ENCODE results near the gene PTPRU. TPM values are rescaled to one million over a fixed set of nuclear protein-coding genes. Genes with fewer than 3 reads are reported as not detected.
A peak's percentile ranks its signal among the peaks of the same experiment; 100 is the strongest.

Gene PTPRU
- total RNA-seq, 1 donor from 2014 or later, result 19.0 TPM

GRCh38 chr1:29236712-29237128 lies 398 bp downstream of the PTPRU start:
- Mint-ChIP-seq H3K4me3 (ENCODE audit: unreplicated experiment) (peak overlapping the region; percentile 89), H3K9me3 (ENCODE audit: unreplicated experiment) (no peaks in the 10 kb centered on the region), H3K27ac (ENCODE audit: unreplicated experiment) (peak overlapping the region; percentile 12), H3K36me3 (ENCODE audit: low read depth, unreplicated experiment) (peaks cover 10% of the 10 kb centered on the region), H3K27me3 (ENCODE audit: unreplicated experiment) (peaks cover 35% of the 10 kb centered on the region), H3K4me1 (ENCODE audit: unreplicated experiment) (peaks cover 27% of the 10 kb centered on the region)
- DNase-seq (ENCODE audit: low spot score), result no peak
- TF ChIP-seq, protein P1, sequence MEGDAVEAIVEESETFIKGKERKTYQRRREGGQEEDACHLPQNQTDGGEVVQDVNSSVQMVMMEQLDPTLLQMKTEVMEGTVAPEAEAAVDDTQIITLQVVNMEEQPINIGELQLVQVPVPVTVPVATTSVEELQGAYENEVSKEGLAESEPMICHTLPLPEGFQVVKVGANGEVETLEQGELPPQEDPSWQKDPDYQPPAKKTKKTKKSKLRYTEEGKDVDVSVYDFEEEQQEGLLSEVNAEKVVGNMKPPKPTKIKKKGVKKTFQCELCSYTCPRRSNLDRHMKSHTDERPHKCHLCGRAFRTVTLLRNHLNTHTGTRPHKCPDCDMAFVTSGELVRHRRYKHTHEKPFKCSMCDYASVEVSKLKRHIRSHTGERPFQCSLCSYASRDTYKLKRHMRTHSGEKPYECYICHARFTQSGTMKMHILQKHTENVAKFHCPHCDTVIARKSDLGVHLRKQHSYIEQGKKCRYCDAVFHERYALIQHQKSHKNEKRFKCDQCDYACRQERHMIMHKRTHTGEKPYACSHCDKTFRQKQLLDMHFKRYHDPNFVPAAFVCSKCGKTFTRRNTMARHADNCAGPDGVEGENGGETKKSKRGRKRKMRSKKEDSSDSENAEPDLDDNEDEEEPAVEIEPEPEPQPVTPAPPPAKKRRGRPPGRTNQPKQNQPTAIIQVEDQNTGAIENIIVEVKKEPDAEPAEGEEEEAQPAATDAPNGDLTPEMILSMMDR (IDR thresholded peaks at IDR 0.05; ENCODE audit: unreplicated experiment), result no peak

DNA sequence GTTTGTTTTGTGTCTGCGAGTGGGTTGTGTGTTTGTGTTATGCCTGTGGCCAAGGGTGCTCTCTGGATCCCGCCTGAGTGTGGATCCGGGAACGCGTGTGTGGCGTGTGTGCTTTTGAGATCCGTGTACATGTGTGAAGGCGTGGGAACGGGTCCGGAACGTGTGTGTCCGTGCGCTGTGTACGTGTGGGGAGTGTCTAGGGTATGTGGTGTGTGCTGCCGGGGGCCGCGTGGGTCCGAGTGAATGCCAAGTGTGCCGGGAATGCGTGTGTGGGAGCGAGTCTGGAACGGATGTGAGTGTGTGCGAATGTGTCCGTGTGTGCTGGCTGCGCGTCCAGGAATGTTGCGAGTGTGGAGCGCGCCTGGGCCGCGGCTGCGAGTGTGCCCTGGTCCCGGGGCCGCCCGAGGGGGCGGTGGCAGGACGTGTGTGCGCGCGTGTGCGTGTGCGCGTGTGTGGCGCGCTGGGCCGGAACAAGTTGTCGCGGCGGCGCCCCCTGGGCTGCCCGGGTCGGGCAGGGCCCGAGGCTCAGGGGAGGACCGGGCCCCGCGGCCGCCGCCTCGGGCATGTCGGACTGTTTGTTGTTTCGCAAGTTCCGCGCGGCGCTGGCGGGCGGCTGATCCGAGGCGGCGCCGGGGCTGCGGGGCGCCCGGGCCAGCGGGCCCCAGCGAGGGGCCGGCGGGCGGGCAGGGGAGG lies 953 bp downstream of the PTPRU start:
- DNase-seq (ENCODE audit: low spot score), result peak; percentile 36
- TF ChIP-seq, protein P1 (IDR thresholded peaks at IDR 0.05; ENCODE audit: unreplicated experiment), result no peak
- Mint-ChIP-seq H3K36me3 (ENCODE audit: low read depth, unreplicated experiment) (peaks cover 10% of the 10 kb centered on the region), H3K27ac (ENCODE audit: unreplicated experiment) (peak overlapping the region; percentile 19), H3K4me3 (ENCODE audit: unreplicated experiment) (peak overlapping the region; percentile 89), H3K4me1 (ENCODE audit: unreplicated experiment) (peaks cover 23% of the 10 kb centered on the region), H3K9me3 (ENCODE audit: unreplicated experiment) (no peaks in the 10 kb centered on the region), H3K27me3 (ENCODE audit: unreplicated experiment) (peaks cover 31% of the 10 kb centered on the region)

GRCh38 chr1:29237852-29238619 lies 1.7 kb downstream of the PTPRU start:
- no peak overlapping the region for H3K27ac Mint-ChIP-seq (ENCODE audit: unreplicated experiment)
- TF ChIP-seq, protein P1 (IDR thresholded peaks at IDR 0.05; ENCODE audit: unreplicated experiment), result no peak
- H3K27me3 Mint-ChIP-seq (ENCODE audit: unreplicated experiment), result peaks cover 31% of the 10 kb centered on the region
- no peaks in the 10 kb centered on the region for H3K9me3 Mint-ChIP-seq (ENCODE audit: unreplicated experiment)
- peak; percentile 38 for DNase-seq (ENCODE audit: low spot score)
- H3K36me3 Mint-ChIP-seq (ENCODE audit: low read depth, unreplicated experiment), result peaks cover 10% of the 10 kb centered on the region
- peak overlapping the region; percentile 91 for H3K4me3 Mint-ChIP-seq (ENCODE audit: unreplicated experiment)
- H3K4me1 Mint-ChIP-seq (ENCODE audit: unreplicated experiment), result peaks cover 20% of the 10 kb centered on the region

DNA sequence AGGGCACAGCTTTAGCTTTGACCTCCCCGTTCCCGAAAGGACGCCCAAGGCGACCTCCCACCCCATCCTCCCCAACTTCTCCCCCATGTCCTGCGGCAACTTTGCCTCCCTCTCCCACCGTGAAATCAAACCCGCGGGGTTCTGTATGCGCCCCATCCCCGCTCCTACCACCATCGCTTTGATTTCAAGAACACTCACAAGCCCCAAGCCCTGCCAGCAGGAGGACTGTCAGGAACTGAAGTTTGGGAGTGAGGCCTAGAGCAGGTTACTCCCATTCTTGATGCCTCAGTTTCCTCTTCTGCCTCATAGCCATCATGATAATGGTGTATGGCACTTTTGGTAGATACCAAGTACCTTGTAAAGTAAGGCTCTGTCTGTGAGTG lies 2.3 kb downstream of the PTPRU start:
- no peak for DNase-seq (ENCODE audit: low spot score)
- Mint-ChIP-seq H3K9me3 (ENCODE audit: unreplicated experiment) (no peaks in the 10 kb centered on the region), H3K27ac (ENCODE audit: unreplicated experiment) (no peak overlapping the region), H3K36me3 (ENCODE audit: low read depth, unreplicated experiment) (peaks cover 10% of the 10 kb centered on the region), H3K4me3 (ENCODE audit: unreplicated experiment) (peak overlapping the region; percentile 77), H3K27me3 (ENCODE audit: unreplicated experiment) (peaks cover 31% of the 10 kb centered on the region), H3K4me1 (ENCODE audit: unreplicated experiment) (peaks cover 19% of the 10 kb centered on the region)
- TF ChIP-seq, protein P1 (IDR thresholded peaks at IDR 0.05; ENCODE audit: unreplicated experiment), result no peak

DNA sequence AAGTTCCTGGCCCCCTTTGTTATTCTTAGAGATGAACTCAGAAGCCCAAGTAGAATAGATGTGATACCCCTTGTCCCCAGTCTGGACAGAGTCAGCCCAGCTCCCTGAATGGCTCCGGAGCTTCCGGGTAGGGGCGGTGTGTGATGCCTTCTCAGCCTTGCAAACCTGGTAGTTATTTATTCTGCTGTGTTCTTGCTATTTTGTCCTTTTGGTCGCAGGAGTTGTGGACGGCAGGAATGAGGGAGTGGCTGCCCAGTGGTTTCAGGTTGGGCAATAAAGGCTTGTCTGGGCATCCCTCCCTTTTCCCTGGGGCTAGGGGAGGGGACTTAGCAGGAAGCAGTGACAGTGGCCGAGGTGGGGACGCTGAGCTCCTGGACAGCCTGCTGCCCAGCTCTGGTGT lies 2.8 kb downstream of the PTPRU start:
- TF ChIP-seq, protein P1 (IDR thresholded peaks at IDR 0.05; ENCODE audit: unreplicated experiment), result no peak
- Mint-ChIP-seq H3K36me3 (ENCODE audit: low read depth, unreplicated experiment) (peaks cover 10% of the 10 kb centered on the region), H3K9me3 (ENCODE audit: unreplicated experiment) (no peaks in the 10 kb centered on the region), H3K4me3 (ENCODE audit: unreplicated experiment) (no peak overlapping the region), H3K27me3 (ENCODE audit: unreplicated experiment) (peaks cover 31% of the 10 kb centered on the region), H3K27ac (ENCODE audit: unreplicated experiment) (no peak overlapping the region), H3K4me1 (ENCODE audit: unreplicated experiment) (peaks cover 19% of the 10 kb centered on the region)
- DNase-seq (ENCODE audit: low spot score), result no peak

All from endothelial cell (in vitro differentiated cells).